AG08396 (cell line): ENCODE results near the gene ELAVL4.

Experiments used
- DNase-seq: peaks from one replicate; pipeline ENCODE4 v3.0.0; 2012; ENCODE audit warnings: low spot score, mixed read lengths

Gene ELAVL4

GRCh38 chr1:50252196-50252595 lies 143.5 kb downstream of the ELAVL4 start:
- no peak for DNase-seq
